HCT116 (cell line): ENCODE results near the gene PPP3R1. TPM values are rescaled to one million over a fixed set of nuclear protein-coding genes. Genes with fewer than 3 reads are reported as not detected.

Experiments
- ATAC-seq: fragments of 200-7000 bp; cut with Tn5 transposase; 2 replicates; pipeline ENCODE4 v1.9.1; 2020; ENCODE audit warnings: mild to moderate bottlenecking, moderate library complexity
- BruUV-seq: library from RNA; stranded (reverse); fragments of 400-500 nt; replicated peaks from 2 replicates; lab custom pipeline; 2021; lab: Mats Ljungman, UMichigan
- CTCF ChIA-PET: fragments of 300-600 bp; sonication (Branson Sonifier 250); formaldehyde crosslinking; loops from one replicate; lab custom pipeline; 2021; ENCODE audit warnings: antibody characterized with exemption; lab: Charles Lee
- POLR2A ChIA-PET: fragments of 300-600, 350-600 bp; sonication (Branson Sonifier 250); formaldehyde crosslinking; loops from one replicate; lab custom pipeline; 2021; ENCODE audit warnings: antibody characterized with exemption; lab: Charles Lee
- RAD21 ChIA-PET, 2 experiments: fragments of 300-600 bp; sonication (Branson Sonifier 250); formaldehyde crosslinking; loops; one replicate each; lab custom pipeline; 2023; ENCODE audit warnings: low total read pairs in 2 of 2; ENCODE audit not compliant: uncharacterized antibody in 2 of 2, unreplicated experiment in 2 of 2, low non-redundant PET in 1 of 2; lab: Charles Lee
- DNase-seq: peaks from one replicate; pipeline ENCODE4 v3.0.0-alpha.2; 2010; ENCODE audit warnings: low read depth, low spot score
- H2AFZ ChIP-seq: fragments of 200-600 bp; shearing (Covaris generic), sonication (generic); 2 replicates; pipeline ENCODE4 v1.6.1; 2017; ENCODE audit warnings: low read depth, mixed run types, mixed read lengths, antibody characterized with exemption, low read length; ENCODE audit not compliant: poor library complexity, severe bottlenecking
- H3K27ac ChIP-seq: 2 replicates; pipeline ENCODE4 v1.5.1; 2012; ENCODE audit warnings: low read depth, low read length
- H3K27me3 ChIP-seq: fragments of 200-600 bp; sonication (generic); 2 replicates; pipeline ENCODE4 v1.6.1; 2016; ENCODE audit warnings: mixed run types, low read length, mixed read lengths; ENCODE audit not compliant: insufficient read depth
- H3K36me3 ChIP-seq, 2 experiments: fragments of 200-500 bp in 1 of 2; fragments of 200-600 bp in 1 of 2; sonication (Bioruptor generic) in 1 of 2; sonication (generic) in 1 of 2; 2 replicates each; pipeline versions ENCODE4 v1.5.1 to v1.6.1; 2014 to 2016; ENCODE audit warnings: low read length in 2 of 2, inconsistent platforms in 1 of 2, mixed read lengths in 1 of 2, mixed run types in 1 of 2; ENCODE audit not compliant: insufficient read depth in 2 of 2, control insufficient read depth in 1 of 2
- H3K4me1 ChIP-seq, 2 experiments: fragments of 200-600 bp in 1 of 2; sonication (generic) in 1 of 2; 2 replicates each; pipeline versions ENCODE4 v1.5.1 to v1.6.1; 2012 to 2017; ENCODE audit warnings: low read length in 2 of 2, inconsistent platforms in 1 of 2, mild to moderate bottlenecking in 1 of 2, mixed read lengths in 1 of 2, mixed run types in 1 of 2, moderate library complexity in 1 of 2; ENCODE audit not compliant: insufficient read depth in 2 of 2, control insufficient read depth in 1 of 2
- H3K4me2 ChIP-seq: fragments of 200-600 bp; sonication (generic); 2 replicates; pipeline ENCODE4 v1.6.1; 2017; ENCODE audit warnings: mixed run types, low read length, mixed read lengths
- H3K4me3 ChIP-seq, 2 experiments: fragments of 200-600 bp in 1 of 2; sonication (generic) in 1 of 2; replicated peaks in 1 of 2; 2 replicates each; pipeline ENCODE4 v1.5.1; 2011 to 2016; ENCODE audit warnings: low read length in 2 of 2, control low read depth in 1 of 2, low read depth in 1 of 2, mild to moderate bottlenecking in 1 of 2, mixed read lengths in 1 of 2, mixed run types in 1 of 2
- H3K79me2 ChIP-seq: fragments of 200-600 bp; sonication (generic); 2 replicates; pipeline ENCODE4 v1.6.1; 2017; ENCODE audit warnings: mild to moderate bottlenecking, mixed run types, low read length, moderate library complexity, mixed read lengths; ENCODE audit not compliant: insufficient read depth
- H3K9ac ChIP-seq: fragments of 200-600 bp; sonication (generic); 2 replicates; pipeline ENCODE4 v1.6.1; 2016; ENCODE audit warnings: low read length, mixed read lengths
- H3K9me2 ChIP-seq: fragments of 200-600 bp; sonication (generic), shearing (Covaris generic); 2 replicates; pipeline ENCODE4 v1.6.1; 2017; ENCODE audit warnings: mixed run types, mild to moderate bottlenecking, moderate library complexity; ENCODE audit not compliant: insufficient read depth
- H3K9me3 ChIP-seq, 2 experiments: fragments of 200-500 bp in 1 of 2; fragments of 200-600 bp in 1 of 2; sonication (Bioruptor generic) in 1 of 2; sonication (generic) in 1 of 2; 2 replicates each; pipeline ENCODE4 v1.6.1; 2014 to 2017; ENCODE audit warnings: low read length in 2 of 2, mixed read lengths in 2 of 2, inconsistent platforms in 1 of 2, low read depth in 1 of 2, mild to moderate bottlenecking in 1 of 2, mixed run types in 1 of 2, moderate library complexity in 1 of 2; ENCODE audit not compliant: control insufficient read depth in 1 of 2, insufficient read depth in 1 of 2
- H4K20me1 ChIP-seq: fragments of 200-600 bp; sonication (generic), shearing (Covaris generic); 2 replicates; pipeline ENCODE4 v1.6.1; 2017; ENCODE audit warnings: mixed run types, mild to moderate bottlenecking, moderate library complexity; ENCODE audit not compliant: insufficient read depth
- CEBPB ChIP-seq: IDR thresholded peaks from 2 replicates; pipeline ENCODE4 v1.6.1; 2012; ENCODE audit warnings: low read depth
- ELF1 ChIP-seq: IDR thresholded peaks from 2 replicates; pipeline ENCODE4 v1.6.1; 2012; ENCODE audit warnings: low read depth, borderline replicate concordance
- EZH2phosphoT487 ChIP-seq: fragments of 200-600 bp; IDR thresholded peaks from 2 replicates; pipeline ENCODE4 v1.6.1; 2018; ENCODE audit warnings: antibody characterized with exemption, borderline replicate concordance
- JUND ChIP-seq: IDR thresholded peaks from 2 replicates; pipeline ENCODE4 v1.6.1; 2012
- SIN3A ChIP-seq: IDR thresholded peaks from 2 replicates; pipeline ENCODE4 v1.6.1; 2012; ENCODE audit warnings: low read depth
- YY1 ChIP-seq: IDR thresholded peaks from 2 replicates; pipeline ENCODE4 v1.6.1; 2011; ENCODE audit warnings: low read length, low read depth, moderate library complexity, mild to moderate bottlenecking; ENCODE audit not compliant: insufficient replicate concordance; ENCODE audit errors: extremely low read depth
- intact Hi-C: fragments of 100-400 bp; cut with micrococcal nuclease; formaldehyde crosslinking; loops from 2 replicates; pipeline ENCODE4 v1.10.0; 2022
- total RNA-seq: library from RNA; stranded (reverse); gene quantifications from one replicate; pipeline ENCODE4 v1.2.1, GENCODE V29; 2021; ENCODE audit not compliant: unreplicated experiment
- TF ChIP-seq, protein P1 (sequence below): IDR thresholded peaks from 2 replicates; pipeline ENCODE4 v1.6.1; 2011; ENCODE audit warnings: mild to moderate bottlenecking, low read length, moderate library complexity; ENCODE audit not compliant: insufficient replicate concordance; ENCODE audit errors: extremely low read depth
- TF ChIP-seq, protein P2 (sequence below): IDR thresholded peaks from 2 replicates; pipeline ENCODE4 v1.6.1; 2012; ENCODE audit warnings: low read depth
- TF ChIP-seq, protein P3 (sequence below): IDR thresholded peaks from 2 replicates; pipeline ENCODE4 v1.6.1; 2012
- TF ChIP-seq, protein P4 (sequence below): IDR thresholded peaks from 2 replicates; pipeline ENCODE4 v1.6.1; 2012

The PPP3R1 gene
- total RNA-seq, 1 experiment from 2014 or later = 69.9 TPM

GRCh38 chr2:68279691-68280090 lies 27.4 kb upstream of the PPP3R1 start:
- Histone ChIP-seq H3K4me1 (no peaks in the 10 kb centered on the region), H3K4me3 (no peak overlapping the region), H3K27me3 (peaks cover 15% of the 10 kb centered on the region), H3K9me2 (no peaks in the 10 kb centered on the region), H3K36me3 (no peaks in the 10 kb centered on the region), H3K4me2 (no peak overlapping the region), H2AFZ (no peak overlapping the region), H3K27ac (no peak overlapping the region), H3K9me3 (no peaks in the 10 kb centered on the region), H4K20me1 (no peaks in the 10 kb centered on the region), H3K79me2 (no peaks in the 10 kb centered on the region), H3K9ac (no peak overlapping the region)
- RAD21 ChIA-PET = no interaction called here
- POLR2A ChIA-PET = no interaction called here
- CTCF ChIA-PET = interaction anchor here (1.2 to 1.4 kb wide), 2 partner anchors 12 to 157 kb away, joined by 3 to 5 read pairs; no protein-coding TSS in a partner anchor
- no peak for DNase-seq
- TF ChIP-seq ELF1 (no peak), EZH2phosphoT487 (no peak), JUND (no peak), CEBPB (no peak)
- TF ChIP-seq, protein P1, sequence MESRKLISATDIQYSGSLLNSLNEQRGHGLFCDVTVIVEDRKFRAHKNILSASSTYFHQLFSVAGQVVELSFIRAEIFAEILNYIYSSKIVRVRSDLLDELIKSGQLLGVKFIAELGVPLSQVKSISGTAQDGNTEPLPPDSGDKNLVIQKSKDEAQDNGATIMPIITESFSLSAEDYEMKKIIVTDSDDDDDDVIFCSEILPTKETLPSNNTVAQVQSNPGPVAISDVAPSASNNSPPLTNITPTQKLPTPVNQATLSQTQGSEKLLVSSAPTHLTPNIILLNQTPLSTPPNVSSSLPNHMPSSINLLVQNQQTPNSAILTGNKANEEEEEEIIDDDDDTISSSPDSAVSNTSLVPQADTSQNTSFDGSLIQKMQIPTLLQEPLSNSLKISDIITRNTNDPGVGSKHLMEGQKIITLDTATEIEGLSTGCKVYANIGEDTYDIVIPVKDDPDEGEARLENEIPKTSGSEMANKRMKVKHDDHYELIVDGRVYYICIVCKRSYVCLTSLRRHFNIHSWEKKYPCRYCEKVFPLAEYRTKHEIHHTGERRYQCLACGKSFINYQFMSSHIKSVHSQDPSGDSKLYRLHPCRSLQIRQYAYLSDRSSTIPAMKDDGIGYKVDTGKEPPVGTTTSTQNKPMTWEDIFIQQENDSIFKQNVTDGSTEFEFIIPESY = no peak
- ATAC-seq = no peak
- intact Hi-C loops = loop anchor here (5.0 to 10.0 kb wide), 2 partner anchors 165 to 227 kb away; no protein-coding TSS in a partner anchor
- no TSS peak for BruUV-seq

DNA sequence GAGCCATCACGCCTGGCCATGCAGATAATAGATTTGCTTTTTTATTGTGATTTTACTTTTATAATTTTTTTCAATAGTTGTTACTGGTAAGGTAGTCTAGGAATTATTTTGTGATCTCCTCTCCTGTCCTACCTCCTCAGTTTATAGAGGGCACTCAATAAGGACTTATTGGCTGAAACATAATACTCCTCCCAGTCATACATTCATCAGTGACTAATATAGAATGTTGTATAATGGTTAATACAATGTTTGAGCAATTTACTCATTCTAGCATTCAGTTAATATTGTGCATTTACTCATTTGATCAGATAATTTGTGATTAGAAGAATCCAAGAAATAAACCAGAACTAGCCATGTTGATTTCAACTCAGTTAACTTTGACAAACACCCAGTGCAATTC lies 25.8 kb upstream of the PPP3R1 start:
- CTCF ChIA-PET = no interaction called here

More for the DNA sequence above, 25.8 kb upstream of the PPP3R1 start:
- H3K9ac ChIP-seq = no peak overlapping the region
- DNase-seq = no peak
- TF ChIP-seq YY1 (no peak), CEBPB (no peak), SIN3A (no peak)
- TF ChIP-seq, protein P2, sequence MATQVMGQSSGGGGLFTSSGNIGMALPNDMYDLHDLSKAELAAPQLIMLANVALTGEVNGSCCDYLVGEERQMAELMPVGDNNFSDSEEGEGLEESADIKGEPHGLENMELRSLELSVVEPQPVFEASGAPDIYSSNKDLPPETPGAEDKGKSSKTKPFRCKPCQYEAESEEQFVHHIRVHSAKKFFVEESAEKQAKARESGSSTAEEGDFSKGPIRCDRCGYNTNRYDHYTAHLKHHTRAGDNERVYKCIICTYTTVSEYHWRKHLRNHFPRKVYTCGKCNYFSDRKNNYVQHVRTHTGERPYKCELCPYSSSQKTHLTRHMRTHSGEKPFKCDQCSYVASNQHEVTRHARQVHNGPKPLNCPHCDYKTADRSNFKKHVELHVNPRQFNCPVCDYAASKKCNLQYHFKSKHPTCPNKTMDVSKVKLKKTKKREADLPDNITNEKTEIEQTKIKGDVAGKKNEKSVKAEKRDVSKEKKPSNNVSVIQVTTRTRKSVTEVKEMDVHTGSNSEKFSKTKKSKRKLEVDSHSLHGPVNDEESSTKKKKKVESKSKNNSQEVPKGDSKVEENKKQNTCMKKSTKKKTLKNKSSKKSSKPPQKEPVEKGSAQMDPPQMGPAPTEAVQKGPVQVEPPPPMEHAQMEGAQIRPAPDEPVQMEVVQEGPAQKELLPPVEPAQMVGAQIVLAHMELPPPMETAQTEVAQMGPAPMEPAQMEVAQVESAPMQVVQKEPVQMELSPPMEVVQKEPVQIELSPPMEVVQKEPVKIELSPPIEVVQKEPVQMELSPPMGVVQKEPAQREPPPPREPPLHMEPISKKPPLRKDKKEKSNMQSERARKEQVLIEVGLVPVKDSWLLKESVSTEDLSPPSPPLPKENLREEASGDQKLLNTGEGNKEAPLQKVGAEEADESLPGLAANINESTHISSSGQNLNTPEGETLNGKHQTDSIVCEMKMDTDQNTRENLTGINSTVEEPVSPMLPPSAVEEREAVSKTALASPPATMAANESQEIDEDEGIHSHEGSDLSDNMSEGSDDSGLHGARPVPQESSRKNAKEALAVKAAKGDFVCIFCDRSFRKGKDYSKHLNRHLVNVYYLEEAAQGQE = no peak
- TF ChIP-seq, protein P3, sequence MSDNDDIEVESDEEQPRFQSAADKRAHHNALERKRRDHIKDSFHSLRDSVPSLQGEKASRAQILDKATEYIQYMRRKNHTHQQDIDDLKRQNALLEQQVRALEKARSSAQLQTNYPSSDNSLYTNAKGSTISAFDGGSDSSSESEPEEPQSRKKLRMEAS = no peak
- TF ChIP-seq, protein P4, sequence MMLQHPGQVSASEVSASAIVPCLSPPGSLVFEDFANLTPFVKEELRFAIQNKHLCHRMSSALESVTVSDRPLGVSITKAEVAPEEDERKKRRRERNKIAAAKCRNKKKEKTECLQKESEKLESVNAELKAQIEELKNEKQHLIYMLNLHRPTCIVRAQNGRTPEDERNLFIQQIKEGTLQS = no peak
- H4K20me1 ChIP-seq = no peaks in the 10 kb centered on the region
- ChIA-PET POLR2A (no interaction called here), RAD21 (no interaction called here)
- no peaks in the 10 kb centered on the region for H3K36me3 ChIP-seq
- no peak overlapping the region for H2AFZ ChIP-seq
- intact Hi-C loops = no loop called here
- no peaks in the 10 kb centered on the region for H3K4me1 ChIP-seq
- H3K4me3 ChIP-seq = no peak overlapping the region
- no peaks in the 10 kb centered on the region for H3K9me2 ChIP-seq
- no TSS peak for BruUV-seq
- no peak overlapping the region for H3K4me2 ChIP-seq
- no peak overlapping the region for H3K27ac ChIP-seq
- H3K79me2 ChIP-seq = no peaks in the 10 kb centered on the region
- peaks cover 17% of the 10 kb centered on the region for H3K27me3 ChIP-seq
- ATAC-seq = no peak
- H3K9me3 ChIP-seq = no peaks in the 10 kb centered on the region
